GM12874 (cell line): Measurements from ENCODE around the gene BCDIN3D.

Experiments used
- CTCF ChIP-seq: IDR thresholded peaks from 2 replicates; pipeline ENCODE4 v1.5.1; 2011; ENCODE audit warnings: low read depth, mild to moderate bottlenecking, control low read depth, low read length, moderate library complexity; ENCODE audit not compliant: insufficient read depth

Gene BCDIN3D

GRCh38 chr12:49888461-49889151, 45.7 kb upstream of the BCDIN3D start:
- no peak for TF ChIP-seq CTCF

GRCh38 chr12:49887536-49888401, 44.9 kb upstream of the BCDIN3D start:
- TF ChIP-seq CTCF, result no peak

- no peak for TF ChIP-seq CTCF
Measured at GRCh38 chr12:49887091-49887490, 44.2 kb upstream of the BCDIN3D start.

- TF ChIP-seq CTCF, result no peak
Measured at GRCh38 chr12:49885663-49886461, 43.0 kb upstream of the BCDIN3D start.

- TF ChIP-seq CTCF, result no peak
Measured at GRCh38 chr12:49885118-49885517, 42.2 kb upstream of the BCDIN3D start.

- TF ChIP-seq CTCF, result no peak
Measured at GRCh38 chr12:49882851-49883464, 40.1 kb upstream of the BCDIN3D start.

- TF ChIP-seq CTCF, result no peak
Measured at GRCh38 chr12:49882248-49882850, 39.4 kb upstream of the BCDIN3D start.
